ENCODE results near the gene VPS36. TPM values are rescaled to one million over a fixed set of nuclear protein-coding genes. Genes with fewer than 3 reads are reported as not detected.

The VPS36 gene
- total RNA-seq, 1 experiment from 2014 or later, result 34.8 TPM

DNA sequence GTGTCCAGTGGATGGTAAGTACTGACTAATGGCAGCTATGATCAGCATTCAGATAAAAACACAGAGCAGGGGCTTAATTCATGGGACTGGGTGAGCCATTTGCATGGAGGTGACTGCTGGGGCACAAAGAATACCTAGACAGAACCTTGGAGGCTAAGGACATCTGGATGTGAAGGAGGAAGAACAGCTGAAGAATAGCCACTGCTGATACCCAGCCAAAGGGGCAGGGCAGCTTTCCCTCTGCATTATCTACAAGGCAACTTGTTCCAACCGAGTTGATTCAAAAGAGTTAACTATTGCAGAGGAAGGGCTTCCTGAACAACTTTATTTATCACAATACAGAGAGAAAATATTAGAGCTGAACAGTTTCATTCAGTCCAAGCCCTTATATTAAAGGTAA, 31.4 kb downstream of the VPS36 start:
- ChIA-PET POLR2A (no interaction called here), RAD21 (ENCODE audit: low non-redundant PET in 1 of 2, low total read pairs in 2 of 2, uncharacterized antibody in 2 of 2, unreplicated experiment in 2 of 2) (no interaction called here), CTCF (no interaction called here)
- no peaks in the 10 kb centered on the region for H4K20me1 ChIP-seq (ENCODE audit: insufficient read depth)
- intact Hi-C loops (cut with micrococcal nuclease), result no loop called here
- no peaks in the 10 kb centered on the region for H3K27me3 ChIP-seq (ENCODE audit: insufficient read depth, low read length)
- H3K27ac ChIP-seq (ENCODE audit: low read depth, low read length), result no peak overlapping the region
- TF ChIP-seq EZH2phosphoT487 (IDR thresholded peaks at IDR 0.05; ENCODE audit: borderline replicate concordance) (no peak), POLR2AphosphoS5 (IDR thresholded peaks at IDR 0.05; ENCODE audit: low read depth, low read length) (no peak), CEBPB (IDR thresholded peaks at IDR 0.05; ENCODE audit: low read depth) (no peak), SRF (IDR thresholded peaks at IDR 0.05; ENCODE audit: low read depth) (no peak), POLR2A (IDR thresholded peaks at IDR 0.05; ENCODE audit: borderline replicate concordance, extremely low read depth, insufficient read depth, insufficient read length) (no peak), CBX3 (IDR thresholded peaks at IDR 0.05; ENCODE audit: low read depth) (no peak), ZNF274 (IDR thresholded peaks at IDR 0.05; ENCODE audit: low read depth, low read length) (no peak), JUND (IDR thresholded peaks at IDR 0.05) (no peak), YY1 (IDR thresholded peaks at IDR 0.05; ENCODE audit: extremely low read depth, insufficient replicate concordance, low read depth, low read length) (no peak)
- TF ChIP-seq, protein P1, sequence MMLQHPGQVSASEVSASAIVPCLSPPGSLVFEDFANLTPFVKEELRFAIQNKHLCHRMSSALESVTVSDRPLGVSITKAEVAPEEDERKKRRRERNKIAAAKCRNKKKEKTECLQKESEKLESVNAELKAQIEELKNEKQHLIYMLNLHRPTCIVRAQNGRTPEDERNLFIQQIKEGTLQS (IDR thresholded peaks at IDR 0.05), result no peak
- TF ChIP-seq, protein P2, sequence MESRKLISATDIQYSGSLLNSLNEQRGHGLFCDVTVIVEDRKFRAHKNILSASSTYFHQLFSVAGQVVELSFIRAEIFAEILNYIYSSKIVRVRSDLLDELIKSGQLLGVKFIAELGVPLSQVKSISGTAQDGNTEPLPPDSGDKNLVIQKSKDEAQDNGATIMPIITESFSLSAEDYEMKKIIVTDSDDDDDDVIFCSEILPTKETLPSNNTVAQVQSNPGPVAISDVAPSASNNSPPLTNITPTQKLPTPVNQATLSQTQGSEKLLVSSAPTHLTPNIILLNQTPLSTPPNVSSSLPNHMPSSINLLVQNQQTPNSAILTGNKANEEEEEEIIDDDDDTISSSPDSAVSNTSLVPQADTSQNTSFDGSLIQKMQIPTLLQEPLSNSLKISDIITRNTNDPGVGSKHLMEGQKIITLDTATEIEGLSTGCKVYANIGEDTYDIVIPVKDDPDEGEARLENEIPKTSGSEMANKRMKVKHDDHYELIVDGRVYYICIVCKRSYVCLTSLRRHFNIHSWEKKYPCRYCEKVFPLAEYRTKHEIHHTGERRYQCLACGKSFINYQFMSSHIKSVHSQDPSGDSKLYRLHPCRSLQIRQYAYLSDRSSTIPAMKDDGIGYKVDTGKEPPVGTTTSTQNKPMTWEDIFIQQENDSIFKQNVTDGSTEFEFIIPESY (IDR thresholded peaks at IDR 0.05; ENCODE audit: extremely low read depth, insufficient replicate concordance, low read length), result no peak
- TF ChIP-seq, protein P3, sequence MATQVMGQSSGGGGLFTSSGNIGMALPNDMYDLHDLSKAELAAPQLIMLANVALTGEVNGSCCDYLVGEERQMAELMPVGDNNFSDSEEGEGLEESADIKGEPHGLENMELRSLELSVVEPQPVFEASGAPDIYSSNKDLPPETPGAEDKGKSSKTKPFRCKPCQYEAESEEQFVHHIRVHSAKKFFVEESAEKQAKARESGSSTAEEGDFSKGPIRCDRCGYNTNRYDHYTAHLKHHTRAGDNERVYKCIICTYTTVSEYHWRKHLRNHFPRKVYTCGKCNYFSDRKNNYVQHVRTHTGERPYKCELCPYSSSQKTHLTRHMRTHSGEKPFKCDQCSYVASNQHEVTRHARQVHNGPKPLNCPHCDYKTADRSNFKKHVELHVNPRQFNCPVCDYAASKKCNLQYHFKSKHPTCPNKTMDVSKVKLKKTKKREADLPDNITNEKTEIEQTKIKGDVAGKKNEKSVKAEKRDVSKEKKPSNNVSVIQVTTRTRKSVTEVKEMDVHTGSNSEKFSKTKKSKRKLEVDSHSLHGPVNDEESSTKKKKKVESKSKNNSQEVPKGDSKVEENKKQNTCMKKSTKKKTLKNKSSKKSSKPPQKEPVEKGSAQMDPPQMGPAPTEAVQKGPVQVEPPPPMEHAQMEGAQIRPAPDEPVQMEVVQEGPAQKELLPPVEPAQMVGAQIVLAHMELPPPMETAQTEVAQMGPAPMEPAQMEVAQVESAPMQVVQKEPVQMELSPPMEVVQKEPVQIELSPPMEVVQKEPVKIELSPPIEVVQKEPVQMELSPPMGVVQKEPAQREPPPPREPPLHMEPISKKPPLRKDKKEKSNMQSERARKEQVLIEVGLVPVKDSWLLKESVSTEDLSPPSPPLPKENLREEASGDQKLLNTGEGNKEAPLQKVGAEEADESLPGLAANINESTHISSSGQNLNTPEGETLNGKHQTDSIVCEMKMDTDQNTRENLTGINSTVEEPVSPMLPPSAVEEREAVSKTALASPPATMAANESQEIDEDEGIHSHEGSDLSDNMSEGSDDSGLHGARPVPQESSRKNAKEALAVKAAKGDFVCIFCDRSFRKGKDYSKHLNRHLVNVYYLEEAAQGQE (IDR thresholded peaks at IDR 0.05; ENCODE audit: low read depth), result no peak
- DNase-seq (ENCODE audit: low read depth, low spot score), result no peak
- ATAC-seq, result no peak
- H3K4me2 ChIP-seq (ENCODE audit: low read length), result no peak overlapping the region
- no peaks in the 10 kb centered on the region for H3K9me2 ChIP-seq (ENCODE audit: insufficient read depth)
- H3K79me2 ChIP-seq (ENCODE audit: insufficient read depth, low read length), result no peaks in the 10 kb centered on the region
- peaks cover 10 to 27% of the 10 kb centered on the region in 2 experiments; a peak in 3 of 4 replicates for H3K36me3 ChIP-seq (ENCODE audit: control insufficient read depth in 1 of 2, insufficient read depth in 2 of 2, low read length in 2 of 2)
- H2AFZ ChIP-seq (ENCODE audit: low read depth, low read length, poor library complexity, severe bottlenecking), result no peak overlapping the region
- no peaks in the 10 kb centered on the region for H3K9me3 ChIP-seq (ENCODE audit: control insufficient read depth in 1 of 2, insufficient read depth in 1 of 2, low read depth in 1 of 2, low read length in 2 of 2)
- H3K4me3 ChIP-seq (replicated peaks in 1 of 2; ENCODE audit: low read depth in 1 of 2, low read length in 2 of 2), result no peak overlapping the region
- H3K4me1 ChIP-seq (ENCODE audit: control insufficient read depth in 1 of 2, insufficient read depth in 2 of 2, low read length in 2 of 2), result no peaks in the 10 kb centered on the region
- no TSS peak for BruUV-seq (replicated peaks)
- H3K9ac ChIP-seq (ENCODE audit: low read length), result no peak overlapping the region

All from HCT116 (cell line).